ENCODE measurements around the gene CAPN9.
"Not testable (repeated sequence)": the region's sequence is repeated elsewhere in the genome, so short reads cannot be mapped to it uniquely, and the experiment has no call there.

The CAPN9 gene

GRCh38 chr1:230749635-230750034, 2.4 kb downstream of the CAPN9 start:
- DNase-seq: no peak

DNA sequence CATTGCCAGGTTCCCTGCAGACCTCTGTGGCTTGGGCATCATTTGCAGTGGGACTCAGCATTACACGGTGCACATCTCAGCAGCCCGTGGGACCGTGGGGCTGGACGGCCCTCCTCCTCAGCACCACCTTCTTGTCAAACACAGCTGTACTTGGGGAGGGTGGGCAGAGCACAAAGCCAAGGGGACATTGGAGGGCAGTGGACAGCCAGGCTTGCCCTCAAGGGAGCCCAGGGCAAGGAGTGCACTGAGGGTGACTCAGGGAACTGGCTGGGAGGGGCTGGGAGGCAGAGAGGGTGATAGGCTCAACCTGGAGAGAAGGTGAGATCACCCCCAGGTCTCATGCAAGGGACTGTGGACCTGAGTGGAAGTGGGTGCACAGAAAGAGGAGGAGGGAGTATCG, 3.4 kb downstream of the CAPN9 start:
- DNase-seq: no peak

DNA sequence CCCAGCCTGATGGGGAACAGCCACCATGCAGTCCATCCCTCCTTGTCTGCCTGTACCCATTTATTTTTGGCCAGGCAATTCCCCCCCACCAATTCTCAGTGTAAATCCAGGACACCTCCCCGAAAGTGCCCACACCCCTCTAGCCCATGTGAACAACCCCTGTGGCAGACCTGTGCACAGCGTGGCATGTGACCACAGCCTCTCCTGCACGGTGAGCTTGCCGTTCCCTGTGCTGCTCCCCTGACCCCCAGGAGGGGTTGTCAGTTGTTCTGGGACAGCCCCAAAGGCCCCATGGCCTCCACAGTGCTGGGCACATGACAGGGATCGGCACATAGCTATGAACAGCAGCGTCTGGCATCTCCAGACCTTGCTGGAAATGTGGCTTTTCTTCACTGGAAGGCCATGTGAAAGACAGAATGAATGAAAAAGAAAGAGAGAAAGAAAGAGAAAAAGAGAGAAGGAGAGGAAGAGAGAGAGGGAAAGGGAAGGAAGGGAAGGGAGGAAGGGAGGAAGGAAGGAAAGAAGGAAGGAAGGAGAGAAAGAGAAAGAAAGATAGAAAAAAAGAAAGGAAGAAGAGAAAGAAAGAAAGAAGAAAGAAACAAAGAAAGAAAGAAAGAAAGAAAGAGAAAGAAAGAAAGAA, 3.9 kb downstream of the CAPN9 start:
- DNase-seq: no peak

DNA sequence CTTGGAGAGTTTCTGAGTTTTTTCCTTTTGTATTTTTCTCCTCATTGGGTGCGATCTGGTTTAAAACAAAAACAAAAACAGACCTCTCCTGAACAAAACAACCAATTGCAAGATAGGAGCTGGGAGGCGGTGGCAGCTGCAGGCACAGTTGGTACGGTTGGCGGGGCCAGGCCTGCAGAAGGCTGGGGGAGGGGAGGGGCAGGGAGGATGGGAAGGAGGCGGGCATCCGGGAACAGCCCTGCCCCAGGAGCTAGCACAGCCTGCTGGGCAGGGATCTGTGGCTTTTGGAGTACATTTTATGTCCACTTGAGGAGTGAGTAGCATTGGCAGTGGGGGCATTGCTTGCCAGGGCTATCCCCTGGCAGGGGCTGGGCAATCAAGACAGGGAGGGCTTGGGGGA, 5.2 kb downstream of the CAPN9 start:
- DNase-seq: no peak

DNA sequence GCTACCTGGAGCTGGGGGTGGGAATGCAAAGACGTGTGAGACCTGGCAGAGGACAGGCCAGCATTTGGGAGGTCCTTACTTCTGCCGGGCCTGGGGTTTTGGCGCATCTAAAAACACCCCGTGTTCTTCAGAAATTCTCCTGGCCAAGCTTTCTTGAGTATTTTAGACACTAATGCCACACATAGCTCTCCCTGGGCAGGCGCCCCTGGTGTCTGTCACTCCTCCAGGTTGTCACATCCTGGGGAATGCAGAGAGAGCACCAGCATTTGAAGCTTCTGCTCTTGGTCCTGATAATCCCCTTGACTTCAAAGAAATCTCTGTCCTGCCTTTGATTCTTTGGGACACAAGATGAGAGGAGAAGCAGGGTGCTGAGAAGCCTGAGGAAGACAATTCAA, 6.0 kb downstream of the CAPN9 start:
- no peak for DNase-seq

DNA sequence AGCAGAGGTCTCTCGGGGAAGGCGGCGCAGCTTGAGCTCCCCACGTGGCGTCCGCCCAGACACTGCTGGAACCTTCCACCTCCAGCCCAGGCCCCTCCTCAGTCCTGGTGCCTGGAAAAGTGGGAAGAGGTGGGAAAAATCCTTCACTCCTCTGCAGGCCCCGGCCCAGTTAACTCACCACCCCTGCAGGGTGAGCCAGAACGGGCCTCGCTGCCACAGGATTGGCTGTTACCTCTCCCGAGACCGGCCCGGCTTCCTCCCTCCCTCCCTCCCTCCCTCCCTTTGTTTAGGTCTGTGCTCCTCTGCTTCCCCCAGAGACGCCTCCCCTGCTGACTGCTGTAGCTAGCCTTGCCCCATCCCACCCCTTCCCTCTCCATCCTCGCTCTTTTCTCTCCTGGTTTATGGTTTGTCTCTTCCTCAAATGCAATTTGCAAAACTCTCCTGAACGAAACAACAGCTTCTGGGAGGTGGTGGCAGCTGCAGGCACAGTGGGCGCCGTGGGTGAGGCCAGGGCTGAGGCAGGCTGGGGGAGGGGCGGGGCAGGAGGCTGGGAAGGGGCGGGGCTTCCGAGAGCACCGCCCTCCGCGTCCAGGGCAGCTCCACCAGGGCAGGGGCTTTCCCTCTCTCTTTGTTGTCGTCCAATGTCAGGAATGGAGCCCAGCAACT, 6.5 kb downstream of the CAPN9 start:
- peak; percentile 65 for DNase-seq

DNA sequence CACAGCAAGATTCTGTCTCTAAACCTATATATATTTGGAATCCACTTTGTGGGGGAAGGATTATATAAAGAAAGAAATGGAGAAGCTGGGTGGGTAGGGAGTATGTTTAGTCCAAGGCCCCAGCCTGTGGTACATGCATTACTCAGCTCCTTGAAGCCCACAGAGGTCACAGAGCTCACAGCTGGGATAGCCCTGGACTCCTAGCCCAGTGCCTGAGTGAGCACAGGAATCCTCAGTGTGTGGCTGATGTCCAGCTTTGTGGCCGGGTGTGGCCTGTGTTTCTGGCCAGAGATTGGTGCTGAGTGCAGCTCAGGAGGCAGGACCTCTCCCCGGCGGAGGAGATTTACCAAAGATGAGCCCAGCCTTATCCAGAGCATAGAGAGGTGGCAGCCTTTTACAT, 7.6 kb downstream of the CAPN9 start:
- DNase-seq: no peak

DNA sequence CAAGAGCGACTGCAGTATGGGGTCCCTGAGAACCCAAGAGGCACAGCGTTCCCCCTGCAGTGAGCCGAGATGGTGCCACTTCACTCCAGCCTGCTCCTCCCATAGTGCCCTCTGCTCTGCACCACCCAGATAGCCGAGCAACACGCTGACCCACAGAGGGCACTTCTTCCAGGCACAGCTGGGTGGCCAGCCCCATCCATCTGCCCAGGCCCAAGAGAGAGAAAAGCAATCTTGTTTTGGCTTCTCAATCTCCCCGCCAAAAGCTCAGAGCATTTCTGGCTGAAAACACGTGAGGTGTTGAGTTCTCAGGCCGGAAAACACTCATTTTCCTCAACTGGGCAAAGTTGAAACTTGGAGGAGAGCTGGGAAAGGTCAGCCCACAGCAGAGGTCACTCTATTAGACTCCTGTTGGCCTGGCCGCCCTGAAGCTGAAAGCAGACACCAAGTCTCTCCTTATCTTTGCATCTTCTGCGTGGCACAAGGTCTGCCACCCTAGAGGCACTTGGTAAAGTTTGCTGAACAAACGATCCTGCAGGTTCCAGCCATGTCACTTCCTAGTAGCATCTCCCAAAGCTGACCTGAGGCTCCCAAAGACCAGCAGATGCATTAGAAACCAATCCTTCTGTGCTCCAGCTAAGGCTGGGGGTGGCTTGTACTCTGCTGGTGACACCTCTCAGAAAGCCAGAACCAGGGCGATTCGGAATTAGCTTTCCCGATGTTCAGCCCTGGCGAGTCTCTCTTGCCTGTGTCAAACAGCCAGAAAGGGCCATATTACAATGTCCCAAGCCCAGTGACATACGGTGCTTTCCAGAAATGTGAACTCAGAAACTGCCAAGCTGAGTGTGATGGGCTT, 10.9 kb downstream of the CAPN9 start:
- DNase-seq: no peak

- no peak for DNase-seq
Measured at GRCh38 chr1:230758709-230759368, 11.7 kb downstream of the CAPN9 start.

GRCh38 chr1:230759369-230760065, 12.3 kb downstream of the CAPN9 start:
- no peak for DNase-seq

DNA sequence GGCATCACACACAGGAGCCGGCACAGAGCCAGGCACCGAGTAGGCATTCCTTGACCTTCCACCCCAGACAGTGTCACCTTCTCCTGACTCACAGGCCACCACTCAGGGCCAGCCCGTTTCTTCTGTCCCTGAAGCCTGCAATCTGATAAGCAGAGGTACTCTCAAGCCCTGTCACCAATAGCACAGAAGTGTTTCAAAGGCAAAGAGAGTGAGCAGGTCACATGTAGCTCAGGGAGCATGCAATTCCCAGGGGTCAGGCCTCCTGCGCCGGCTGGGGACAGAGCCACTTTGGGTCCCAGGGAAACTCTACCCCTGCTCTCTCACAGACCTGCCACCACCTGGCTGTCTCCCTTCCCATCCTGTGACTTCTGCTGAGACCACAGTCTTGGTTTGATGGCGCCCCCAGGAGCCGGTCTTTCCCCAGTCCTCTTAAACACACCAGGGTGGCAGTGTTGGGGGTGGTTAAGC, 13.2 kb downstream of the CAPN9 start:
- DNase-seq: no peak

DNA sequence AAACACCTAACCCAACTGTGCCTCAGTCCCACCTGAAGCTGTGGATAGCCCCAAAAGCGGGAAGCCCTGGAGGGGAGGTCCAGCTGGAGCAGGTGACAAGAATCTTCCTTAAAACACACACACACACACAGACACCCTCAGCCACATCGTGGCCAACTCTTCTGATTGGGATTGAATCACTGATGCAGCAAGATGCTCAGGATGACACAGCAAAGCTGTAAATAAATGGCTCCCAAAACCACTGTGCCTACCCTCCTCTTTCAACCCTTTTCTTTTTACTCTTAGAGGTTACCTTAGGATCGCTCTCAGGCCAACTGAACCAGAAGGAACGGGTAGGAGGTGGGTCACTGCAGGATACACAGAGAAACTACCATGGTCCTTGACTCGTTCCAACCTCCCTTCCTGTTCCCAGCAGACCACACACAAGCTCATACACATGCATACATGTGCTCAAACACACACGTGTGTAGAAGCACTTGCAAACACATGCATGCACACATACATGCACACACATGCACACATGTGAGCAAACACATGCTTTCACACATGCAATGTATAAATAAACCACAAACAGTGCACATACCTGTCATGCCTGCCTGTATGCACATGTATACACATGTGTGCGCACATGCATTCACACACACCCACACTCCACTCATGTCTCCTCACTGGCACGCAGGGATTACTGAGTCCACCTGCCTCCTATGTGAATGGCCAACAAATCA, 14.4 kb downstream of the CAPN9 start:
- no peak for DNase-seq

DNA sequence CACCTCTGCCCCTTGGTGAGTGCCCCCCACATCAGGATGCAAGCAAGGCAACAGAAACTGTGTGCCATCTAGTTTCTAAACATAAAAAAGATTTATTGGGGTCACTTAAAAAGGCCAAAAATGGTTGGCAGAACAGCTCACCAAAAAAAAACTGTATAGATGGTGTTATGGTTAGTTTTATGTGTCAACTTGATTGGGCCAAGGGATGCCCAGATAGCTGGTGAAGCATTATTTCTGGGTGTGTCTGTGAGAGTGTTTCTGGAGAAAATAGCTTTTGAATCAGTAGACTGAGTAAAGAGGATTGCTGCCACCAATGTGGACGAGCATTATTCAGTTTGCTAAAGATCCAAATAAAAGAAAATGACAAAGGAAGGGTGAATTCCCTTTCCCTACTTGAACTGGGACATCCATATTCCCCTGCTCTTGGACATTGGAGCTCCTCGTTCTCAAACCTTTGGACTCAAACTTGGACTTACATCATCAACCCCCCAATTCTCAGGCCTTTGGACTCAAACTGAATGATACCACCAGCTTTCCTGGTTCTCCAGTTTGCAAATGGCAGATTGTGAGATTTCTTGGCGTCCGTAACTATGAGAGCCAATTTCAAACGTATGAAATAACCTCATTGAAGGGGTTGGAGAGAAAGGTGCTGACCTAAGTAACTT, 16.9 kb downstream of the CAPN9 start:
- no peak for DNase-seq

DNA sequence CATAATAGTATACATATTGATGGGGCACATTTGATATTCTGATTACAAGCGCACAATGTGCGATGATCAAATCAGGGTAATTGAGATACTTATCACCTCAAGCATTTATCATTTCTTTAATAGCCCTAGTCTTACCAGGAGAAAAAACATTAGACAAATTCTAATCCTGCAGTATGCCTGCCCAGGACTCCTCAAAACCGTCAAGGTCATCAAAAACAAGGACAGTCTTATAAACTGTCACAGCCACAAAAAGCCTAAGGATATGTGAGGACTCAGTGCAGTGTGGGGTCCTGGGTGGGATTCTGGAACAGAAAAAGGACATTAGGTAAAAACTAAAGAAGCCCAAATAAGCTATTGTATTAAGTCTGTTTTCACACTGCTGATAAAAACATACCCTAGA, 19.1 kb downstream of the CAPN9 start:
- no peak for DNase-seq

DNA sequence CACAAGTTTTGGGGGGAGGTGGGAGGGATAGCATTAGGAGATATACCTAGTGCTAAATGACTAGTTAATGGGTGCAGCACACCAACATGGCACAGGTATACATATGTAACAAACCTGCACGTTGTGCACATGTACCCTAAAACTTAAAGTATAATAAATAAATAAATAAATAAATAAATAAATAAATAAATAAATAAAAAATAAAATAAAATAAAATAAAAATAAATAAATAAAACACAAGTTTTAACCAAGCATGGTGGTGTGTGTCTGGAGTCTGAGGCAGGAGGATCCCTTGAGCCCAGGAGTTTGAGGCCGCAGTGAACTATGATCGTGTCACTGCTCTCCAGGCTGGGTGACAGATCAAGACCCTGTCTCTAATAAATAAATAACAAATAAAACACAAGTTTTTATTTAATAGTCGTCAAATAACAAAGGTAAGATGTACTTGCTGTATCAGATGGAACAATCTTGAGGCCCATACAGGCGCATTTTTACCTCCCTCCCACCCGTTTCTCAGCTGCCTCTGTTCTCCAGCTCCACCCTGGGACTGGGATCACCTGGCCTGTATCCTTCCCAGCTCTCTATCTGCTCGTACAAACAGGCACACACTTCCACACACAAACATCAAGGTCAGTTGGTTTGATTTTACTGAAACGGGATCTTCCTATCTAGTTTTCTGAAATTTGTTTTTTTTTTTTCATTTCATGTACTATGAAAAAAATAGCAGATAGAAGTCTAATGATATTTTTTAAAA, 20.8 kb downstream of the CAPN9 start:
- DNase-seq: not testable (repeated sequence)

- no peak for DNase-seq
Measured at GRCh38 chr1:230768903-230769570, 21.8 kb downstream of the CAPN9 start.

GRCh38 chr1:230770317-230770716, 23.1 kb downstream of the CAPN9 start:
- DNase-seq: no peak

GRCh38 chr1:230771773-230772354, 24.7 kb downstream of the CAPN9 start:
- DNase-seq: no peak
